ENCODE data around the gene TLN1.

DNA sequence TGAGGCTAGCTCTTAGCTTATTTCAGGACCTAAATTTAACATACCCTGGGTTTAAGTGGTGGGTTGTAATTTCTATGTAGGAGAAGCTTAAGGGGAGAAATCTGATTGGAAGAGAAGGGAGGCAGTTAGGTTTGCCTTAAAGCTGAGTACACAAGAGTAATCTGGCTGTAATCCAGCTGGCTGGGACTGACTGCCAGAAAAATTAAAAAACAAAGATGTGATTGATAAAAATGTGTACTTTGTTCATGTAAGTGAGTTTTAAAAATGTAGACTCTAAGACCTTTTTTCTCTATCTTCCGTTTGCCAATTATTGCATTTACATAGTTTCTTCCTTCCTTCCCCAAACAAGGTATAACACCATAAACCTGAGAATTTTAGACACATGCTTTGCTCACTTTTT, 39.5 kb upstream of the TLN1 start:
- TF ChIP-seq, protein P1, sequence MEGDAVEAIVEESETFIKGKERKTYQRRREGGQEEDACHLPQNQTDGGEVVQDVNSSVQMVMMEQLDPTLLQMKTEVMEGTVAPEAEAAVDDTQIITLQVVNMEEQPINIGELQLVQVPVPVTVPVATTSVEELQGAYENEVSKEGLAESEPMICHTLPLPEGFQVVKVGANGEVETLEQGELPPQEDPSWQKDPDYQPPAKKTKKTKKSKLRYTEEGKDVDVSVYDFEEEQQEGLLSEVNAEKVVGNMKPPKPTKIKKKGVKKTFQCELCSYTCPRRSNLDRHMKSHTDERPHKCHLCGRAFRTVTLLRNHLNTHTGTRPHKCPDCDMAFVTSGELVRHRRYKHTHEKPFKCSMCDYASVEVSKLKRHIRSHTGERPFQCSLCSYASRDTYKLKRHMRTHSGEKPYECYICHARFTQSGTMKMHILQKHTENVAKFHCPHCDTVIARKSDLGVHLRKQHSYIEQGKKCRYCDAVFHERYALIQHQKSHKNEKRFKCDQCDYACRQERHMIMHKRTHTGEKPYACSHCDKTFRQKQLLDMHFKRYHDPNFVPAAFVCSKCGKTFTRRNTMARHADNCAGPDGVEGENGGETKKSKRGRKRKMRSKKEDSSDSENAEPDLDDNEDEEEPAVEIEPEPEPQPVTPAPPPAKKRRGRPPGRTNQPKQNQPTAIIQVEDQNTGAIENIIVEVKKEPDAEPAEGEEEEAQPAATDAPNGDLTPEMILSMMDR (IDR thresholded peaks at IDR 0.05): no peak
- no peak for TF ChIP-seq POLR2A (IDR thresholded peaks at IDR 0.05)

Data from thyroid gland (tissue), 4 donors.